NCI-H128 (cell line): ENCODE results near the gene FOXQ1.
"Not testable (repeated sequence)": the region's sequence is repeated elsewhere in the genome, so short reads cannot be mapped to it uniquely, and the experiment has no call there.

Experiments used
- DNase-seq: peaks from one replicate; lab custom pipeline; 2025; ENCODE audit not compliant: unreplicated experiment; lab: John Stamatoyannopoulos, UW

The FOXQ1 gene

GRCh38 chr6:1361717-1362116 is 49.8 kb downstream of the FOXQ1 start:
- not testable (repeated sequence) for DNase-seq

DNA sequence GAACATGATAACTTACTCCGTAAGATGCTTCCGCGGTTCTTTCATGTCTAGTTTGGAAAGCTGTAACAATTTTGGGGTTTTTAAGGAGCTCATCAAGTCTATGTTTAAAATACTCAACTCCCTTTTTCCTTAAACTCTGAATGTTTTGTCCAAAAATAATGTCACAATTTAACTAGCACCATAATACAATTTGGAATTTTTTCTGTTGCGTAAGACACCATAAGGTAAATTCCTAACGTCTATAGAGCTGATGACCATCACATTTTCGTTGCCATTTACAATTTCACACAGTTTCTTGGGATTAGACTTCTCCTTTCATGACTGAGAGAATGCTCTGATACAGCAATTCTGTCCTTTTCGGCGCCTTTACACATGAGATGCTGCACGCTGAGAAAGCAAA is 50.7 kb downstream of the FOXQ1 start:
- DNase-seq: no peak

- DNase-seq: no peak
These were observed 51.4 kb downstream of the FOXQ1 start for GRCh38 chr6:1363298-1363697.

DNA sequence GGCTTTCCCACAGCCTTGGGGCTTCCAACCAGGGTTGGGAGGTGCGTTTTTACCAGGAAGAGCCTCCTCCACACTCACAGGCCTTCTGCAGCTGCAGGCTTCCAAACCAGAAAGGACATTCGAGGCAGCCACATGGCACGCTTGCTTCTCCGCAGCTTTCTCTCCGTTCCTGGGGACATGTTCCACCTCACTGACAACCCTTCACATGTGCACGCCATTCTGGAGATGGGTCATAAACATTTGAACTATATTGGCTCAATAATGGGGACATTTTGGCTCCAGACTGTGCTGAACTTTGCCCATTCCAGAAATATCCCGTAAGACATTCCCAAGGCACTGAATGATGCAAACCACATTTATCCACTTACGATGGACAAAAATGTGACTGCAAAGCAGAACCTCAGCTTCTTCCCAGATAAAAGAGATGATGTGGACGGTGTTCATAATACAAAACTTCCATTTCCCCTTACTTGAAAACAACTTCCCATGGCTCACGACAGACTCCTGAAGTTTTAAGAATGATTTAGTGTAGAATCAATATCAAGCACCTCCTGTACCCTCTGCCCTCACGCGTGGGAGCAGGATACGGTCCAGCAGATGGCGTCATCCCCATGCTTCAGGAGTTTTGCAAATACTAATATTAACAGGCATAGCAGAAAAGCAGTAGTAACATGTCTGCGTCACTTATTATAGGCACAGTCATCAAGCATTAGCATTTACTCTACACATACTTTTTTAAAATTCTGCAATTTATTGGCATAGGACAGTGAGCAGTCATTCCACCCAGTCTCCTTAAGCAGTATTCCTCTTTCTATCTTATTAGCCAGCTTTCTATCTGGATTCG is 52.1 kb downstream of the FOXQ1 start:
- no peak for DNase-seq
